Subcutaneous abdominal adipose tissue (tissue), 5 donors: ENCODE measurements around the gene CTF1.

Experiments
- H3K27ac ChIP-seq: one replicate; pipeline ENCODE4 v1.7.0; 2013; ENCODE audit warnings: low read depth, mild to moderate bottlenecking, inconsistent platforms, low read length, moderate library complexity
- H3K27me3 ChIP-seq, 5 donors: one replicate each; pipeline ENCODE4 v1.7.0; 2013; ENCODE audit warnings: low read length in 5 of 5, inconsistent platforms in 1 of 5; ENCODE audit not compliant: control insufficient read depth in 5 of 5, insufficient read depth in 4 of 5
- H3K36me3 ChIP-seq, 5 donors: one replicate each; pipeline ENCODE4 v1.7.0; 2013; ENCODE audit warnings: low read length in 5 of 5; ENCODE audit not compliant: control insufficient read depth in 5 of 5, insufficient read depth in 5 of 5
- H3K4me1 ChIP-seq, 5 donors: one replicate each; pipeline ENCODE4 v1.7.0; 2013; ENCODE audit warnings: low read length in 5 of 5, mild to moderate bottlenecking in 3 of 5, moderate library complexity in 1 of 5; ENCODE audit not compliant: control insufficient read depth in 5 of 5, insufficient read depth in 5 of 5
- H3K4me3 ChIP-seq, 5 donors: one replicate each; pipeline ENCODE4 v1.7.0; 2013; ENCODE audit warnings: low read length in 5 of 5, low read depth in 1 of 5
- H3K9ac ChIP-seq, 5 donors: one replicate each; pipeline ENCODE4 v1.7.0; 2013; ENCODE audit warnings: low read length in 5 of 5, mild to moderate bottlenecking in 4 of 5, moderate library complexity in 3 of 5
- H3K9me3 ChIP-seq, 5 donors: one replicate each; pipeline ENCODE4 v1.7.0; 2013; ENCODE audit warnings: low read length in 5 of 5; ENCODE audit not compliant: control insufficient read depth in 5 of 5
- donor health status: healthy.
- donor health status: healthy.
- donor health status: healthy.
- donor health status: healthy.
- donor health status: healthy.

The CTF1 gene

DNA sequence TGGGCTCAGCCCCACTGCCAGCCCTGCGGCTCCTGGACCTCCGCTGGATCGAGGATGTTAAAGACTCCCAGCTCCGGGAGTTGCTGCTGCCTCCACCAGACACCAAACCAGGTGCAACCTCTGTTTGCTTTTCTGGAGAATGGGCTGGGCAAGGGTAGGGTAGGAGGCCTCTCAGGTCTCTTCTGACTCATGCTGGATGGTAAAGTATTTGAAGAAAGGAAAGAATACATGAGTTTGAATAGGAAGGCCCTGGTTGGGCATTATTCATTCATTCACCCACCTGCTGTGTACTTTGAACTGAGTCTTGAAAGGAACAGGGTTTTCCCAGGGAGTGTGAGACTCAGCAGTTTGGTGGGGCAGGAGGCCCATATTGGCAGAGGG, 46.0 kb downstream of the CTF1 start:
- Histone ChIP-seq H3K9me3 (no peaks in the 10 kb centered on the region), H3K4me3 (no peak overlapping the region), H3K9ac (peak overlapping the region in 1 of 5 donors; percentile 41), H3K27ac (no peak overlapping the region), H3K4me1 (peaks cover 2 to 14% (median 6%) of the 10 kb centered on the region in 5 donors), H3K27me3 (no peaks in the 10 kb centered on the region), H3K36me3 (peaks cover 3 to 35% (median 19%) of the 10 kb centered on the region in 5 donors)

GRCh38 chr16:30944352-30944751, 47.9 kb downstream of the CTF1 start:
- H3K27ac ChIP-seq, result no peak overlapping the region
- H3K9me3 ChIP-seq, result no peaks in the 10 kb centered on the region
- H3K27me3 ChIP-seq, result no peaks in the 10 kb centered on the region
- no peak overlapping the region for H3K4me3 ChIP-seq
- H3K4me1 ChIP-seq, result peaks cover 4 to 22% (median 9%) of the 10 kb centered on the region in 5 donors
- H3K36me3 ChIP-seq, result peaks cover 3 to 35% (median 19%) of the 10 kb centered on the region in 5 donors
- no peak overlapping the region for H3K9ac ChIP-seq

DNA sequence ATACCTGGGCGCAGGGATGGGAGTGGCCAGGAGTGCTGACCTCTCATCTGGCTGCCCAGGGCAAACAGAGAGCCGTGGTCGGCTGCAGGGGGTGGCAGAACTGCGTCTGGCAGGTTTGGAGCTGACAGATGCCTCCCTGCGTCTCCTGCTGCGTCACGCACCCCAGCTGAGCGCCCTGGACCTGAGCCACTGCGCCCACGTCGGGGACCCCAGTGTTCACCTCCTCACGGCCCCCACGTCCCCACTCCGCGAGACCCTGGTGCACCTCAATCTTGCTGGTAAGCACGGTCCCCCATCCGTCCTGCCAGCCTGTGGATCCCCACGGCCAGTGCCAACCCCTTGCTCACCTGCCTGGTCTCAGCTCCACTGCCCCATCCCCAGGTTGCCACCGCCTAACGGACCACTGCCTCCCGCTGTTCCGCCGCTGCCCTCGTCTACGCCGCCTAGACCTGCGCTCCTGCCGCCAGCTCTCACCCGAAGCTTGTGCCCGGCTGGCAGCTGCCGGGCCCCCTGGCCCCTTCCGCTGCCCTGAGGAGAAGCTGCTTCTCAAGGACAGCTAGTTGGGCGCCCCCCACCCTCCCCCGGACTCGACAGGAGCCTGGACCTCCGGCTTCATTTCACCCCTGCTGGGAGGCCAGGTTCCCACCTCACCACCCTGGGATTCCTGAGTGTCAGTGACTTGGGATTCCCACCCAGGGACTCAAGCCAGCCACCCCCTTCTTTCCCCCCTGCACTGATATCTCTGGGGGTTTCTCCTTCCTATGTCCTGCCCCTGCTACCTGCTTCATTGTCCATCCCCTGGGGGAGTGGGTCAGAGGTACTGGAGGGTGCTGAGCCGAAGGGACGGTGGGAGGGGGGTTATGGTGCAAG, 50.5 kb downstream of the CTF1 start:
- Histone ChIP-seq H3K27me3 (no peaks in the 10 kb centered on the region), H3K4me3 (no peak overlapping the region), H3K36me3 (peaks cover 3 to 31% (median 17%) of the 10 kb centered on the region in 5 donors), H3K27ac (no peak overlapping the region), H3K9me3 (no peaks in the 10 kb centered on the region), H3K9ac (no peak overlapping the region), H3K4me1 (peaks cover 5 to 43% (median 34%) of the 10 kb centered on the region in 5 donors)

- Histone ChIP-seq H3K4me1 (peaks cover 5 to 42% (median 32%) of the 10 kb centered on the region in 5 donors), H3K9me3 (no peaks in the 10 kb centered on the region), H3K9ac (peak overlapping the region in 1 of 5 donors; percentile 17), H3K36me3 (peaks cover 3 to 30% (median 17%) of the 10 kb centered on the region in 5 donors), H3K27ac (no peak overlapping the region), H3K4me3 (no peak overlapping the region), H3K27me3 (no peaks in the 10 kb centered on the region)
Observed at GRCh38 chr16:30947541-30947858, 51.1 kb downstream of the CTF1 start.

DNA sequence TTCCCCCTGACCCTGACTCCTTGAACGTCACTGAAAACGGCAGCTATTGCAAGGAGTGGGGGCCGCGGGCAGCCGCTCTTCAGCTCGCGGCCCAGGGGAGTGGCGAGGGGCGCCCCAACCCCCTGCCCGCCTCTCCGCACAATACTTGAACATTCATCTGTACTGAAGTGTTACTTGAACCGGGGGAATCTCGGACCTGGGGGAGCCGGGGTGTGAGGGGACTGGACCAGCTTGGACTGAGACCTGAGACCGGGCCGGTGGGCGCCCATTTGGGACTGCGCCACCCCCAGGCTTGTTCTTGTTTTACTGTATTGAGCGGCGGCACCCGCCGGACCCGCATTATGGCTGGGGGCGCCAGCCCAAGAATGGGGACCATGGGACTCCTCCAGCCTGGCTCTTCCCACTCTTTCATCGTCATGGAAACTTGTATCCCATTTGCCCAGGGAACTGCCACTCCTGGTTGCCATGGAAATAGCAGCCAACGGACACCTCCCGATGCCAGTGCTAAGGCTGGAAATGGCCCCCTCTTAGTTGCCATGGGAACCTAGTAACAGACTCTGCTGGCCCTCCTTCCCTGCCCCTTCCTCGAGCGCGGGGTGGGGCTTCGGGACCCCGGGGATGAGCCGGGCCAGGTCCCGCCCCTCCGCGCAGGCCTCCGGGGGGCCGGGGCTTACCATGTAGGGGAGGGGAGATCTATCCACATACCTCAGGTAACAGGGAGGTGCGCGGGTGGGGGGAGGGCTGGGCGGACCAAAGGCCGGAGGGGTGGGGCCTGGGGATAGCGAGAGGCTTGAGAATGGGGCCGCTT, 51.6 kb downstream of the CTF1 start:
- H3K9me3 ChIP-seq, result no peaks in the 10 kb centered on the region
- peaks cover 5 to 44% (median 32%) of the 10 kb centered on the region in 5 donors for H3K4me1 ChIP-seq
- H3K27me3 ChIP-seq, result no peaks in the 10 kb centered on the region
- peak overlapping the region in 2 of 5 donors; percentile 76 to 83 for H3K9ac ChIP-seq
- H3K27ac ChIP-seq, result peak overlapping the region; percentile 72
- H3K36me3 ChIP-seq, result peaks cover 3 to 26% (median 14%) of the 10 kb centered on the region in 5 donors
- peak overlapping the region; percentile 13 to 82 (median 72) for H3K4me3 ChIP-seq

- H3K4me1 ChIP-seq, result peaks cover 8 to 53% (median 40%) of the 10 kb centered on the region in 5 donors
- H3K9me3 ChIP-seq, result no peaks in the 10 kb centered on the region
- peaks cover 3 to 28% (median 11%) of the 10 kb centered on the region in 5 donors for H3K36me3 ChIP-seq
- peak within 1 kb of the TSS; percentile 39 to 83 (median 76) for H3K9ac ChIP-seq
- no peaks in the 10 kb centered on the region for H3K27me3 ChIP-seq
- peak within 1 kb of the TSS; percentile 71 to 96 (median 81) for H3K4me3 ChIP-seq
- H3K27ac ChIP-seq, result peak within 1 kb of the TSS; percentile 72
Observed at GRCh38 chr16:30948667-30949649, 52.5 kb downstream of the CTF1 start, which contains the start of gene ORAI3. TSS of gene ORAI3 (plus strand) at chr16:30949068. CDS start at chr16:30949290, 222 bp downstream.

- Histone ChIP-seq H3K27ac (peak overlapping the region; percentile 72), H3K4me1 (peaks cover 8 to 55% (median 46%) of the 10 kb centered on the region in 5 donors), H3K36me3 (peaks cover 0 to 21% (median 8%) of the 10 kb centered on the region in 5 donors), H3K27me3 (no peaks in the 10 kb centered on the region), H3K4me3 (peak overlapping the region; percentile 71 to 96 (median 81)), H3K9ac (peak overlapping the region; percentile 39 to 83 (median 76)), H3K9me3 (no peaks in the 10 kb centered on the region)
Observed at GRCh38 chr16:30949650-30950515, 53.5 kb downstream of the CTF1 start.

DNA sequence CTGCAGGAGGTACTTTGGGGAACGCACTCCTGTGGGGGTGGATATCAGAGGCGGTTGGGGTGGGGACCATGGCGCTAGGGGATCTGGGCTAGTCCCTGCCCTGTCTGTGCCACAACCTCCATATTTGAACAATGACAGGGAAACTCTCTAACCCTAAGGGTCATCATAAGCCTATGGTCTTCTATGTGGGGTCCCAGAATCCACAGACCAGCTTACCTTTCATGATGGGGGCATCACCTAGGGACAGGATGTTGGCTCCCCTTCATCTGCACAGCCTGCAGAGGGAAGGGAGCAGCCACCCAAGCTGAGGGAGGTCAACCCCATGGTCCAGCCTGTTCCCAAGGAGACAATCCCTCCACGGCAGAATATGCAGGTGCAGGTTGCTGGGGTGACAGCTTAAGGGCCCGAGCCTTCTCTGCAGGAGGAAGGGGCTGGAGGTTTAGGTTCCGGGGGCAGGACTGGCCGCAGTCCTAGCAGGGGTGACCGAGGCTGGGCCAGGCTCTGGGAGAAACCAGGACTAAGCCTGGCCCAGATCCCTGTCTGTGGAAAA, 54.2 kb downstream of the CTF1 start:
- no peaks in the 10 kb centered on the region for H3K9me3 ChIP-seq
- no peaks in the 10 kb centered on the region for H3K27me3 ChIP-seq
- peaks cover 8 to 55% (median 46%) of the 10 kb centered on the region in 5 donors for H3K4me1 ChIP-seq
- peak overlapping the region; percentile 71 to 96 (median 81) for H3K4me3 ChIP-seq
- H3K36me3 ChIP-seq, result peaks cover 0 to 18% (median 8%) of the 10 kb centered on the region in 5 donors
- peak overlapping the region in 3 of 5 donors; percentile 76 to 83 (median 83) for H3K9ac ChIP-seq
- peak overlapping the region; percentile 72 for H3K27ac ChIP-seq
